Endothelial cell of hepatic sinusoid (primary cell): Measurements from ENCODE around the gene CALM3.

Experiments used
- in situ Hi-C: cut with HindIII; loops from 2 replicates; pipeline ENCODE4 v1.10.0; 2017; ENCODE audit warnings: low sequenced_read_pairs

Gene CALM3

DNA sequence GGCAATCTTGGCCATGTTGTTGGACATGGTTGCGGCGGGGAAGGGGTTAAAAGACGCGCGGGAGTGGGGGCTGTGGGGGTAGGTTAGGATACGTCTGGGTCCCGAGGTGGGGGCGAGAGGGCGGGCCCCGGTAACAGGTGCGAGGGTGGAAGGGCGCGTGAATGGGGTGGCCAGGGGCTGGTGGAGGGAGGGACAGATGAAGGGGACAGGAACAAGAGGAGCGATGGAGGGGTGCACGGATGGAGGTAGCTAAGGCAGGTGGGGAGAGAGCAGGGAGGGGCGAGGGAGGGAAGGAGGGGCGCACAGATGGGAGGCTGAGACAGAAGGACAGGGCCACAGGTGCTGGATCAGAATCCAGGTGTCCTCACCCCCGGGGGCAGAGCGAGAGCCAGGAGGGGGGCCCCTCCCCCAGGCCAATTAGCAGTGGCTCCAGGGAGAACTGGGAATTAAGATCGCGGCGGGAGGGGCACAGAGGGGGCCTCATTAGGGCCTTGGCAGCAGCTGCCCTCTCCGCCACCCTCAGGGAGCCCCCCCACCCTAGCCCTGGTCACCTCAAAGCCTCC lies 33.6 kb downstream of the CALM3 start:
- in situ Hi-C loops, result no loop called here

DNA sequence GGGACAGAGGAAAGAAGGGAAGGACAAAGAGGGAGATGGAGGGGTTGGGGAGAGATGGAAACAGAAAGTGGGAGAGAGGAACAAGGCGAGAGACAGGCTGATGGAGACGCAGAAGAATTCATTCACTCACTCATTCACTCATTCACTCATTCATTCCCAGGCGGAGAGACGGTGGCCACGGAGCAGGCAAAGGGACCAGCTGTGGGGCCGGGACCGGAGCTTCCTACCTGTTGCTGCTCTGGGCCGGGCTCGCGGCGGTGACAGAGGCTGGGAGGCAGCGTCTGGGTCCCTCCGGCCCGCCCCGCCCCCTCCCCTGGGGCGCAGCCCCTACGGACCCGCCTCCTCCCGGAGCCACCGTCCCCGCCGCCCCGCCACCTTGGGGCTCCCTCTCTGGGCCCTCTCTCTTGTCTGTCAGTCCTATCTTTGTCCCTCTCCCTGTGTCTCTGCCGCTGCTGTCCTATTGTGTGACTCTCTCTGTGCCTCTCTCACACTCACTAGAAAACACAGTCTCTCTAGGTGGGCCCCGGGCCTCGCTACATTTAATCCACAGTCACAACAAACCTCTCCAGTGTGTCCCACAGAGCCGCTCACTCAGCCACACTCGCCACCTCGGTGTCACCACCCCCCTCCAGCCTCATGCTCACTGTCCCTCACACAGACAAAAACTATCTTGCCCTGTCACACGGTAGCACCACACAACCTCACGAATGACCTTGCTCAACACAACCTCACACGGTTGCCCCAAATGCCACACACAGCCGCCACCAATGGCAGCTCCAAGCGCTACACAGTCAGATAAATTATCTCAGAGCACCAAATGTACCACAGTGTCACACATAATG lies 35.0 kb downstream of the CALM3 start, which contains the start of gene GNG8:
TSS of gene GNG8 (minus strand) at position 283 of the 842 bp plus-strand sequence. CDS start 1,520 bp downstream, outside the sequence.
- in situ Hi-C loops, result no loop called here

DNA sequence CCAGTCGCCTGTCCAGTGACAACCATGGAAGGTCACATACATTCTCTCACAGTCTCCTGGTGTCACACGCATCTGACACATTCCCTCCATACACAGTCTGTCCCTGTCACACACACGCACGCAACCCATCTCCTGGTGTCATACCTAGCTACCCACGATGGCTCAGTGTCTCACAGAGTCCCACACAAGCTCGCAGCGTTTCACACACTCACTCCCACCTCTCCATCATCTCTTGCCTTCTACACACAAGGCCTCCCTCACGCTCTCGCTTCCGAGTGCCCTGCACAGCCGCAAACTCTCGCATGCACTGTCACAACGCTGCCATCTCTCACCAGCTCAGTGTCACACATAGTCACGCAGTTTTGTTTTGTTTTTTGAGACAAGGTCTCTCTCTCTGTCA lies 36.1 kb downstream of the CALM3 start:
- in situ Hi-C loops, result no loop called here

DNA sequence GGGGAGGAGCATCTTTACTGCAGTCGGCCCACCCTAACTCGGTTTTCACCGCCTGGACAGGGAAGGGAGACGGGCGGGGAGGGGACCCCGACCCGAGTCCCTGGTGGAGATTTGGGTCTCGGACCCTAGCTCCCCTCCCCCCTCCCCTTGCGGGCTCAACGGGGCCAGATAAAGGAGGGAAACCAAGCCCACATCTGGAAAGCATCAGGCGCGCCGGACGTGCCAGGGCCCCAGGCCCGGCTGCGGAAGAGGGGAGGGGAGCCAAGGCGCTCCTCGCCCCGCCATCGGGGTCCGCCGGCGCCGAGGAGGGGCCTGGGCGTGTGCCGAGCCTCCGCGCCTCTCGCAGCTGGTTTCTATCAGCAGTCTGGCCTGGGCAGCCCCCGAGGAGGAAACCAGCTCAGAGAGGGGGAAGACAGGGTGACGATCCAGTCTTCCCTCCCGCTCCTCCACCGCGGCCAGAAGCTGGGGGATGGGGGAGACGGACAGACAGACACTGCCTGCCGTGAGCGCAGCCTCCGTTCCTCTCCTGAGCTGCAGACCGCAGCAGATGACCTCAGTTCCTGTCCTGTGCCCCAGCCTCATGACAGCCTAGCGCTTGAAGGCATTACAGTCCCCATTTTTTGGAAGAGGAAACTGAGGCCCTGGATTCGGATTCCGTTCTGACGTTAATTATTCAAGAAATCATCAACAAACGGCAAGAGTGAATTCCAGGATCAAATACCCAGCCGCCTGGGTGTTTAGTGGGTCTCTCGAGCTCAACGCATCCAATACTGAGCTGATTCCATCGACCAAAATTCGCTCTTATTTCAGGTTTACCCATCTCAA lies 38.4 kb downstream of the CALM3 start:
- in situ Hi-C loops, result no loop called here

DNA sequence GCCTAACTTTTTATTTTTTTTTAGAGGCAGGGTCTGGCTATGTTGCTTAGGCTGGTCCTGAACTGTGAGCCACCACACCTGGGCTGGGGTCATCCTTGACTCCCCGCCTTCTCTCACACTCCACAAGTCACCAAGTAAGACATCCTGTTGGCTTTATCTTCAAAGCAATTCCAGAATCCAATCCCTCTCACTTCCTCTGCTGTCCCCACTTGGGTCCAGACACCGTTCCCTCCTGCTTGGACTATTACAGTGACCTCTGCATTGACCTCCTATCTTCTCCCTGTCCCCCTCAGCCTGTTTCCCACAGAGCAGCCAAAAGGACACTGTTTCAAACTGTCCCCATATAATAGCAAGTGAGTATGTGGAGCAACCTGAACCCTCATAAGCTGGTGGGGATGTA lies 39.5 kb downstream of the CALM3 start:
- in situ Hi-C loops, result no loop called here

DNA sequence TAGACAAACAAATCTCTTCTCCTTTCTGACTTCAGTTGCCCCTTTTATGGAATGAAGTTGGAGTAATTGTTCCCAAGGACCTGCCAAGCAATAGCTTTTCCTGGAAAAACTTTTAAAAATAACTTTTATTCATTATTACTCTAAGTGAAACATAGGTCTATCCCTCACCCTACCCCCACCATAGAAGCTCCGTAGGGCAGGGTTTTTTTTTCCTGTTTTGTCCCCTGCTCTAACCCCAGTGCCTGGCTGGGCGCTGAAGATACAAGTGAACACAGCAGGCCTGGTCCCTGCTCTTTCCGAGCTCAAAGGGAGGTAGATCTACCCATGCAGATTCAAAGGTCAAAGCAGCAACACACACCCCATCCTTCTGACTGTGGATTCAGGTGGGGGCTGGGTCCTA lies 43.6 kb downstream of the CALM3 start:
- in situ Hi-C loops, result loop anchor here (5.0 kb wide), 1 partner anchor 103 kb away; the partner anchor contains the start of genes FKRP and STRN4

DNA sequence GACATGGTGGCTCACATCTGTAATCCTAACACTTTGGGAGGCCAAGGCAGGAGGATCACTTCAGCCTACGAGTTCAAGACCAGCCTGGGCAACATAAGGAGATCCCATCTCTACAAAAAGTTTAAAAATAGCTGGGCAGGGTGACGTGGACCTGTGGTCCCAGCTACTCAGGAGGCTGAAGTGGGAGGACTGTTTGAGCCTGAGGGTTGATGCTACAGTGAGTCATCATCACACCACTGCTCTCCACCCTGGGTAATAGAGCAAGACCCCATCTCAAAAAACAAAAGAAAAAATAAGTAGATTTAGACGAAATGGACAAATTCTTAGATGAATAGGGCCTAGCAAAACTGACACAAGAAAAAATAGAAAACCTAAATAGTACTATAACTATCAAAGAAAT lies 45.3 kb downstream of the CALM3 start:
- in situ Hi-C loops, result loop anchor here (5.0 kb wide), 1 partner anchor 101 kb away; the partner anchor contains the start of genes FKRP and STRN4

DNA sequence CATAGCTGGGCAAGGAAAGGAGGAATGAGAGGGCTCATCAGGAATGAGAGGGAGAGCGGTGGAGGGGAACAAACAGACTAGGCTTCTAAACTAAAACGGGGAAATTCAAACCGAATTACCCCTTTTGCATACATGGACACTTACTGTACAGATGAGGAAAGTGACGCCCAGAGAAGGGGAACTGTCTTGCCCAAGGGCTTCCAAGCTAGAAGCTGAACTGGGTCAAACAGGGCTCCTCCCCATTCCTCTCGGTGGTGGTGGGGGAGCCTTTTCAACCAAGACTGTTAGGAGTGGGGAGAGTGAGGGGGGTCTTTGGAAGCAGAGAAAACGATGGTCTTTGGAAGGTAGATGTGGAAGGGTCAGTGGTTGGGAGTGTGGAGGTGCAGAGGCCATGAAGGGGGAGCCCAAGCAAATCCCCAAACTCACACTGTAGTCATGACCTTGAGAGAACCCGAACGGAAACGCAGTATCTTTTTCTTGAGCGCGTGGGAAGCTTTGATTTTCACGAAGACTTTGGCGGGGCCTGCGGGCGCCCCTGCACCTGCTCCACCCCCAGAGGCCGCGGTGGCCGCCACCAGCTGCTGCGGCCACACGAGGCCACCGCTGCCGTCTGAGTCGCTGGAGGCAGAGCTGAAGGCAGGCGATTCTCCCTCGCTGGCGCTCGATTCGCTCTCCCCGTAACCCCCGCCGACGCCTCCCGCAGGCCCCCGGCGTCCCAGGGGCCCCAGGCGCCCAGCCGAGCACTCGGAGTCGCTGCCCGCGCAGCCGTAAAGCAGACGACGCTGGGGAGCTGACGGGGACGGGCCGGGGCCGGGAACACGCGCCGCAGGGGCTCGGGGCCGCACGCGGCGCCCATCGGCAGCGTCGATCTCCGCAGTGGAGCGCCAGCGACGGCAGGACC lies 47.2 kb downstream of the CALM3 start:
- in situ Hi-C loops, result loop anchor here (5.0 kb wide), 1 partner anchor 99 kb away; the partner anchor contains the start of genes FKRP and STRN4

DNA sequence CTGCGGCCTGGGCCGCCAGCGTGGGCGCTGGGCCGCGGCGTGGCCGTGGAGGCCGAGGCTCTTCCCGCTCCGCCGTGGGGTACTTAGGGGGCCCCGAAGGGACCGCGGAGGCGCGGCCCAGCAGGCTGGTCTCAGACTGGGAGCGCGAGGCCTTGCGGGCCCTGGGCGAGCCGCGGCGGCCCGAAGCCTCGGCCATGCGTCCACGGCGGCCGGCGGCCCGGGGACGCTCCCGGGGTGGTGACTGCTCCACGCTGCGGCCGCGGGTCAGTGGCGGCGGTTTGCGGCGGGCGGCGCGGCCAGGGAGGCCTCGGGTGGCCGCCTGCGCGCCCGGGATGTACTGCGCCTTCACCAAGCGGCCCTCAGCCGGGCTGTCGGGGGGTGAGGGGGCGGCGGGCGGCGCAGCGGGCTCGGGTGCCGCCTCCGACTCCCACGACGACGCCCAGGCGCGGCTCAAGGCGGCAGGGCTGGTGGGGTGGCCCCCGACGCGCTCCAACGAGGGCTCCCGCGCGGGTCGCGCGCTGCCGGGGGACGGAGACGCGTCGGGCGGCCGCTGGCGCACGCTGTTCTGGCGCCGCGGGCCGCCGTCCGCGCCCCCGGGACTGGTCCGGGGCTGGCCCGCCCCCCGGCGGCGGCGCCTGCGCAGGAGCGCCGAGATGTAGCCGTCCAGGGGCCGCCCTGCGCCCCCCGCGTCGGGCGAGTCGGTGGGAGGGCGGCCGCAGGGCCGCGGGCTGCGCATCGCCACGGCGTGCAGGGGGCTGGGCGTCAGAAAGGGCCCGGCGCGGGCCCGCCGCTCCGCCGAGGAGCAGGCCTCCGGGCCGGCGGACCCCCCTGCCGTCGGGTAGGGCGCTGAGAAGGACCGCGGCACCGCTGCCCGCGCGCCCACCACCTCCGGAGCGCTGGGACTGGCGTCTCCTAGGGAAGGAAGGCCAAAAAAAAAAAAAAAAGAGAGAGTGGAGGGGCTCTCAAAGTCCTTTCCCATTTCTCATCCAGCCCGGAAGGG lies 48.1 kb downstream of the CALM3 start:
- in situ Hi-C loops, result loop anchor here (5.0 kb wide), 1 partner anchor 98 kb away; the partner anchor contains the start of genes FKRP and STRN4

DNA sequence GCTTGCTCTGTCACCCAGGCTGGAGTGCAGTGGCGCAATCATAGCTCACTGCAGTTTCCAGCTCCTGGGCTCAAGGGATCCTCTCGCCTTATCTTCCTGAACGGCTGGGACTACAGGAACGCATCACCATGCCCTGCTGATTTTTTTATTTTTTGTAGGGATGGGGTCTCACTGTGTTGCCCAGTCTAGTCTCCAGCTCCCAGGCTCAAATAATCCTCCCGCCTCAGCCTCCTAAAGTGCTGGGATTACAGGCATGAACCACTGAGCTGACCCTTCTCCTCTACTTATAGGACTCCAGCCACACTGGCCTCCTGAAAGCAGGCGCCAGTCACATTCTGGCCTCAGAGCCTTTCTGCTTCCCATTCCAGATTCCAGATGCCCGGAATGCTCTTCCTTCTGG lies 49.3 kb downstream of the CALM3 start:
- in situ Hi-C loops, result loop anchor here (25.0 kb wide), 1 partner anchor 113 kb away; no protein-coding TSS in a partner anchor

DNA sequence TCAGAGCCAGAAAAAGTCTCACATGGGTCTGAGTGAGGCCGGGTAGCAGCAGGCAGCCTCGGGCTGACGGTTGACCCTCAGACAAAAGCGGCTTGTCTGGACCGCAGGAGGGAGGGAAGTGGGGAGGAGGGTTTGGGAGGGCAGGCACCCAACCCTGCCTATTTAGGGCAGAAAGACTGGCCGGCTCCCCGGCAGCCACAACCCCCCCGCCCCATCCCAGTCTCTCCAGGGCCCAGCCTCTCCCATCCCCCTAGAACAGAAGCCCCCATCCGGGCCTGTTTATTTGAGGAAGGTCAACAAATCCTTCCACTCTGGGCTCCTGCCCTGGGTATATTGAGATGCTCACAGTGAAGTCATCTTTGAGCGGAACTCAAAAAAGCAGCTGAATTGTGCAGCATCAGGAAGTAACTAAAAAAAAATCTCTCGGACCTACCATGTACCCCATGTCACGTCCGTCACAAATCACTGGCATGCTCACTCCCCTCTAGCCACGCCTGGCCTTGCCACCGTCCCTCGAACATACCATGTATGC lies 53.6 kb downstream of the CALM3 start:
- in situ Hi-C loops, result loop anchor here (5.0 to 25.0 kb wide), 2 partner anchors 38 to 117 kb away; no protein-coding TSS in a partner anchor

DNA sequence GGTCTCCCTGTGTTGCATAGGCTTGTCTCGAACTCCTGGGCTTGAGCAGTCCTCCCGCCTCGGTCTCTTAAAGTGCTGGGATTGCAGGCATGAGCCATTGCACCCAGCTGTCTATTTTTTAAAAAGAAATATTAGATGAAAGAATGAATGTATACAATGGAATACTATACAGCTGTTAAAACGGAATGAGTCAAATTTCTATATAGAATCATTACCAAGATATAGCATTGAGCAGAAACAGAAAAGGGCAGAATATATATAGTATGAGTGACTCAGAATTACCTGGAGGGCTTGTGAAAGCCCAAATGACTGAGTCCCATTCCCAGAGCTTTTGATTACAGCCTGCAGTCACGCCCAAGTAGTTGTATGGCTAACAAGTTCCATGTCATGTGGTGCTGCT lies 55.4 kb downstream of the CALM3 start:
- in situ Hi-C loops, result loop anchor here (5.0 to 25.0 kb wide), 2 partner anchors 36 to 119 kb away; no protein-coding TSS in a partner anchor

DNA sequence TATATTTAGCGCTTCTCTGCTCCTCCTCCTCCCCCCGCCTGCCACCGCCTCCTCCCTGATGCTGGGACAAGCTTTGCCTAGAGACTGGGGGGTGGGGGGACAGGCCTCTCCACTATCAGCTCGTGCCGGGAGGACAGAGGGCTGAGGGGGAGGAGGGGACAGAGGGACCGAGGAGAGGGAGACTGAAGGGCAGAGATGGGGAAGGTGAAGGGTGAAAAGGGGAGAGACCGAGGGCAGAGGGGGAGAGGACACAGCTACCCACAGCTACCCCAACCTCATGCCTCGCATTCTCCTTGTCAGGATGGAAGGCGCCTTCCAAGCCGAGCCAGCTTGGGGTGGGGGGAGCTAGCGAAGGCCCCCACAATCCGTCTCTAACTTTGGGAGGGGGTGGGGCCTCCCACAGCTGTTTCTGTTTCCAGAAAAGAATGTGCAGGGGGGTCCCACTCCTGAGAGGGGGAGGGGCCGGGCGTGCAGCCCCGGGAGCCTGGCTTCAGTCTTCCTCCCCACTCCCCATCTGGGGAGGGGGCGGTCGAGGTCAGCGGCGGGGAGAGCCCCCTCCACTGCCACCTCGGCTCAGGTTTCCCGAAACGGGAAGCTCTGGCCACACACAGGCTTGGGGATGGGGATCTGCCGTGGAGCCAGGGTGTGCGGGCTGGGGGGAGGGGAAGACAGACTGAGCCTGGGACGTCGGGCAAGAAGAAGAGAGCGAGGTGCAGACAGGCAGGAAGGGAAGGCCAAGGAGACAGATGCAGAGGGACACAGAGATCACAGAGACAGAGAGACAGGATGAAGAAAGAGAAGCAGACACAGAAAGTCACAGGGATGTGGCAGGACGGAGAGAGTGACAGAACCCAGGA lies 58.2 kb downstream of the CALM3 start:
- in situ Hi-C loops, result loop anchor here (5.0 to 25.0 kb wide), 3 partner anchors 32 to 122 kb away; partner anchors contain the start of gene PTGIR

DNA sequence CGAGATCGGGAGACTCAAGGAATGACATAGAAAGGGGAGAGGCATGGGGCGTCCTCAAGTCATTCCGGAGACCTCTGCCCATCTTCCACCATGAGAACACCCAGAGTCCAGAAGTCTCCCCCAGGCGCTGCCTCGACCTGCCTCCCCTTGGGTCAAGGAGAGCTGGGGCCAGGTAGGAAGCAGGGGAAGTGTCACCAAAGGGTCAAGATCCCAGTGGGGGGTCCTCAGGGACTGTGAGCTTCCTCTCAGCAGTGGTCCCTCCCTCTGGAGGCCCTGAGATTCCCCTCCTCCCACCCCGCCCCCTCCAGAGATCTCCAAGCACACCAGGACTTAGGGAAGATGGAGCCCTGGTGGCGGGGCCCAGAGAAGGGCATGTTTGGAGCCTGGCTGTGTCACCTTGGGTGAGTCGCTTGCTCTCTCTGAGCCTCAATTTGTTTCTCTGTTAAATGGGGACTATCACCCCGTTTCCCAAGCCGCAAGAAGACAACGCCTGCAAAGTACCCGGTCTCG lies 58.9 kb downstream of the CALM3 start:
- in situ Hi-C loops, result loop anchor here (5.0 to 25.0 kb wide), 2 partner anchors 33 to 123 kb away; partner anchors contain the start of gene PTGIR
